OCI-LY3 (cell line): Measurements from ENCODE around the gene HECW1.

Experiments
- H2AFZ ChIP-seq: fragments of 200-600, 300-600 bp; shearing (Covaris generic); 2 replicates; pipeline ENCODE4 v1.6.0; 2014; ENCODE audit warnings: antibody characterized with exemption, low read depth, low read length
- H3K27ac ChIP-seq: fragments of 200-600, 300-600 bp; sonication (generic); 2 replicates; pipeline ENCODE4 v1.5.1; 2014; ENCODE audit warnings: mild to moderate bottlenecking, low read length, moderate library complexity, mixed read lengths
- H3K27me3 ChIP-seq: fragments of 200-600, 300-600 bp; sonication (generic); 2 replicates; pipeline ENCODE4 v1.6.1; 2014; ENCODE audit warnings: low read depth, low read length, mixed read lengths
- H3K36me3 ChIP-seq: fragments of 200-600, 300-600 bp; sonication (generic); replicated peaks from 2 replicates; pipeline ENCODE3; 2014; ENCODE audit warnings: low read depth, low read length, mixed read lengths
- H3K4me1 ChIP-seq: fragments of 300-600, 200-600 bp; sonication (generic); 2 replicates; pipeline ENCODE4 v1.6.1; 2014; ENCODE audit warnings: low read length, mixed read lengths
- H3K4me2 ChIP-seq: fragments of 200-600, 300-600 bp; sonication (generic); 2 replicates; pipeline ENCODE4 v1.6.1; 2014; ENCODE audit warnings: low read length, mixed read lengths
- H3K4me3 ChIP-seq: fragments of 300-600, 200-600 bp; sonication (generic); 2 replicates; pipeline ENCODE4 v1.5.1; 2014; ENCODE audit warnings: antibody characterized with exemption, mild to moderate bottlenecking, low read length, moderate library complexity
- H3K79me2 ChIP-seq: fragments of 300-600, 200-600 bp; shearing (Covaris generic); 2 replicates; pipeline ENCODE4 v1.6.1; 2014; ENCODE audit warnings: mild to moderate bottlenecking, low read length, mixed read lengths
- H3K9ac ChIP-seq: fragments of 300-600, 200-600 bp; shearing (Covaris generic); 2 replicates; pipeline ENCODE4 v1.6.0; 2014; ENCODE audit warnings: mild to moderate bottlenecking, low read length, moderate library complexity
- H3K9me3 ChIP-seq: fragments of 200-600, 300-600 bp; shearing (Covaris generic); 2 replicates; pipeline ENCODE4 v1.6.1; 2014; ENCODE audit warnings: low read length, mixed read lengths; ENCODE audit not compliant: insufficient read depth
- H4K20me1 ChIP-seq: fragments of 200-600, 300-600 bp; sonication (generic); 2 replicates; pipeline ENCODE4 v1.6.1; 2016; ENCODE audit warnings: low read length, mixed read lengths; ENCODE audit not compliant: insufficient read depth
- CTCF ChIP-seq: fragments of 200-600, 300-600 bp; sonication (generic); IDR thresholded peaks from 2 replicates; pipeline ENCODE4 v1.5.1; 2014; ENCODE audit warnings: antibody characterized with exemption, low read length, low read depth
- EZH2phosphoT487 ChIP-seq: fragments of 200-600 bp; shearing (Covaris generic); IDR thresholded peaks from 2 replicates; pipeline ENCODE4 v1.6.1; 2018; ENCODE audit warnings: antibody characterized with exemption, mixed run types, low read depth

The HECW1 gene

DNA sequence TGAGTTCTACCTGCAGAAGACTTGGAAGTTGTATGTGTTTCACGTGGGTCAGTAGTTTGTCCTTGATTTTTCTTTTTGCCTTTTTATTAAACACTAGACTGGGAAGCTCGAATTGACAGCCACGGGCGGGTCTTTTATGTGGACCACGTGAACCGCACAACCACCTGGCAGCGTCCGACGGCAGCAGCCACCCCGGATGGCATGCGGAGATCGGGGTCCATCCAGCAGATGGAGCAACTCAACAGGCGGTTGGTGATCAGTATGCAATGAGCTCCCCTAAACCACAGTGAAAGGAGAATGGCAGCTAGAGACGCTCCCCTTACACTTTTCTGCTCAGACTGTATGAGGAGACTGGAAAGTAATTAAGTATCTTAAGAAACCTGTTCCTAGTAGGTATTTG lies 343.8 kb downstream of the HECW1 start:
- Histone ChIP-seq H3K27ac (no peak overlapping the region), H3K27me3 (no peaks in the 10 kb centered on the region), H2AFZ (no peak overlapping the region), H3K4me2 (no peak overlapping the region), H3K4me1 (peaks cover 48% of the 10 kb centered on the region), H4K20me1 (no peaks in the 10 kb centered on the region), H3K4me3 (no peak overlapping the region), H3K9ac (no peak overlapping the region), H3K9me3 (peaks cover 5% of the 10 kb centered on the region; the same call in 1 of the 2 replicates), H3K36me3 (peaks cover 9% of the 10 kb centered on the region), H3K79me2 (no peaks in the 10 kb centered on the region)
- TF ChIP-seq CTCF (peak; percentile 10; the same call in 1 of the 2 replicates), EZH2phosphoT487 (no peak)

- H3K79me2 ChIP-seq, result no peaks in the 10 kb centered on the region
- peaks cover 26% of the 10 kb centered on the region for H3K4me1 ChIP-seq
- H3K27me3 ChIP-seq, result no peaks in the 10 kb centered on the region
- no peak overlapping the region for H3K9ac ChIP-seq
- H2AFZ ChIP-seq, result no peak overlapping the region
- no peak overlapping the region for H3K27ac ChIP-seq
- H3K4me2 ChIP-seq, result no peak overlapping the region
- no peaks in the 10 kb centered on the region for H3K36me3 ChIP-seq
- no peak overlapping the region for H3K4me3 ChIP-seq
- H4K20me1 ChIP-seq, result no peaks in the 10 kb centered on the region
- H3K9me3 ChIP-seq, result no peaks in the 10 kb centered on the region
- TF ChIP-seq CTCF, result no peak
- no peak for TF ChIP-seq EZH2phosphoT487
Observed at GRCh38 chr7:43458330-43459018, 346.0 kb downstream of the HECW1 start.

GRCh38 chr7:43459019-43459337 lies 346.5 kb downstream of the HECW1 start:
- Histone ChIP-seq H3K9me3 (no peaks in the 10 kb centered on the region), H3K27me3 (no peaks in the 10 kb centered on the region), H4K20me1 (no peaks in the 10 kb centered on the region), H3K4me3 (no peak overlapping the region), H3K9ac (no peak overlapping the region), H3K27ac (no peak overlapping the region), H3K4me2 (no peak overlapping the region), H3K36me3 (no peaks in the 10 kb centered on the region), H3K79me2 (no peaks in the 10 kb centered on the region), H3K4me1 (peaks cover 21% of the 10 kb centered on the region), H2AFZ (no peak overlapping the region)
- TF ChIP-seq CTCF, result no peak
- TF ChIP-seq EZH2phosphoT487, result no peak

GRCh38 chr7:43460733-43461348 lies 348.4 kb downstream of the HECW1 start:
- H3K4me3 ChIP-seq, result no peak overlapping the region
- H3K9ac ChIP-seq, result no peak overlapping the region
- no peaks in the 10 kb centered on the region for H3K27me3 ChIP-seq
- H3K9me3 ChIP-seq, result no peaks in the 10 kb centered on the region
- H4K20me1 ChIP-seq, result no peaks in the 10 kb centered on the region
- no peak for TF ChIP-seq EZH2phosphoT487
- TF ChIP-seq CTCF, result no peak
- H3K36me3 ChIP-seq, result no peaks in the 10 kb centered on the region
- H2AFZ ChIP-seq, result peak overlapping the region; percentile 40; the same call in 1 of the 2 replicates
- no peak overlapping the region for H3K27ac ChIP-seq
- H3K79me2 ChIP-seq, result no peaks in the 10 kb centered on the region
- no peak overlapping the region for H3K4me2 ChIP-seq
- H3K4me1 ChIP-seq, result peaks cover 6% of the 10 kb centered on the region; the same call in 1 of the 2 replicates
